Fibroblast of skin of right quadriceps (primary cell): Measurements from ENCODE around the gene GPER1.
"Not testable (repeated sequence)": the region's sequence is repeated elsewhere in the genome, so short reads cannot be mapped to it uniquely, and the experiment has no call there.

Source experiments
- DNase-seq: peaks from one replicate; pipeline ENCODE4 v3.0.0-alpha.2; 2013

GPER1 gene

GRCh38 chr7:1106063-1106792 is 18.3 kb downstream of the GPER1 start:
- DNase-seq, result no peak

GRCh38 chr7:1106793-1107421 is 19.0 kb downstream of the GPER1 start:
- no peak for DNase-seq

GRCh38 chr7:1108264-1108920 is 20.5 kb downstream of the GPER1 start:
- DNase-seq, result no peak

- no peak for DNase-seq
Observed at GRCh38 chr7:1109581-1110310, 21.8 kb downstream of the GPER1 start.

- DNase-seq, result no peak
Observed at GRCh38 chr7:1110358-1110757, 22.4 kb downstream of the GPER1 start.

DNA sequence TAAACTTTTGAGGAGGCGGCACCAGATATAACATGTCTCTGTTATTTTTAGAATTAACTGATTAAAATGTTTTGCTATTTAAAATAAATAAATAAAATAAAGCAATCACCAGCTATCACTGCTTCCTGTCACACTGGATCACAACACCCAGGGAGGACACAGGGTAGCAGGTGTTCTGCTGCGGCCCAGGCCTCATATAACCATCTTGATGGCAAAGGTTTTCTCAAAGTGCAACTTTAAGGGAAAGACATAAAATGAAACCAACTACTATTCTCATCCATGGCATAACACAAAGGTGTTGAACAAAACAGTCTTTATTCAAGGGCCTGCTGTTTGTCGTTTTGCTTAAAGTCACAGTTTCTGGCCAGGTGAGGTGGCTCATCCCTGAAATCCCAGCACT is 23.2 kb downstream of the GPER1 start:
- DNase-seq, result no peak

GRCh38 chr7:1112109-1112508 is 24.2 kb downstream of the GPER1 start:
- no peak for DNase-seq

DNA sequence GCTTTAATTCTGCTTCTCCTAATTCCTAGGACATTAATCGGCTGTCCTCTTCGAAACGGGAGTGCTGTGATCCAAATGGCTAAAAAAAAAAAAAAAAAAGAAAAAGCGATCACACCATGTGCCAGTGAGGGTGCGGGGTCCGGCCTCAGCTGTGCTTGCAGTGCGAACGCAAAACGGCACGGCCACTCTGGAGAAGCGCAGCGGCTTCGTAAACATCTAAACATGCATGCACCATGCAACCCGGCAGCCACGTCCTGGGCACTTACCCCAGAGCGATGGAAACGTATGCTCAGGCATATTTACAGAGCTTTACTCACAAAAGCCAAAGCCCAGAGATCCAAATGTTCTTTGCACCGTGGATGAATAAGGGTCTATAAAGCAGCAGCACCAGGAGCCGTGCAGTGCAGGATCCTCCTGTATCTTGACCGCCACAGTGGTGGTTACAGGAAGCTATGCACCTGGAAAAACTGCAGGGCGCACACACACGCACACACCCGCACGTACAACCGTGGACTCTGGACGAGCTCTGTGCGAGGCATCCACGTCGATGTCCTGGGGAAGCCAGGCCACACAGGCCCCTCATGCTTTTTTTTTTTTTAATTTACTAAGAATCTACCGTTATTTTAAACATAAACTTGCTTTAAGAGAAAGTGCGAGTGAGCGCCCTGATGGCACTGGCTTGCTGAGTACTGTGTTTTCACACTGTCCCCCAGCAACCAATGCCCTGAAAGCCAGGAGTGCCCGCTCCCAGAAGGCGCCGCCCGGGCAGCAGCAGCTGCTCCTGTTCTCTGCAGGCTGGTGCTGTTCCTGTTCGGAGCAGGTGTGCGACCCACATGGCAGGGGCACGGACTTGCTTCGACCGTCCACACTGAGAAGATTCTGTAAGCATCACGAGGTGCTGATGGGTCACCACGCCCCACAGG is 25.0 kb downstream of the GPER1 start:
- DNase-seq, result no peak

- DNase-seq, result no peak
Observed at GRCh38 chr7:1113548-1113885, 25.6 kb downstream of the GPER1 start.

DNA sequence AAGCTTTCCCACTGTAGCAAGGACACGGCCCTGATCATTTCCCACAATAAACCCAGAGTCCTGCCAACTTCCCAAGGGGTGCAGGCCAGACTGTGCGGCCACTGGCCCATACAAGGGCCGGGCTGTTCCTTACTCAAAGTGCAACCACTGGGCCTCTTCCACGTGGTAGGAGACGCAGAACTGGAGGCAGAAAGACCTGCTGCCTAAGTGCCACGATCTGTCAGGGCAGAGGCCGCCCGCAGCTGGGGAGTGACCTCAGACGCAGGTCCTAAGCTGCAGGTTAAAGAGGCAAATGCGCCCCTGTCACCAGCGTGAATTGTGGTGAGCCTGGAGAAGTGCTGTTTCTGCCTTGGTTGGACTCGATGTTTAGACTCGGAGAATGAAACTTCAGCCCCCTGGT is 26.2 kb downstream of the GPER1 start:
- no peak for DNase-seq

GRCh38 chr7:1114505-1114904 is 26.6 kb downstream of the GPER1 start:
- DNase-seq, result no peak

DNA sequence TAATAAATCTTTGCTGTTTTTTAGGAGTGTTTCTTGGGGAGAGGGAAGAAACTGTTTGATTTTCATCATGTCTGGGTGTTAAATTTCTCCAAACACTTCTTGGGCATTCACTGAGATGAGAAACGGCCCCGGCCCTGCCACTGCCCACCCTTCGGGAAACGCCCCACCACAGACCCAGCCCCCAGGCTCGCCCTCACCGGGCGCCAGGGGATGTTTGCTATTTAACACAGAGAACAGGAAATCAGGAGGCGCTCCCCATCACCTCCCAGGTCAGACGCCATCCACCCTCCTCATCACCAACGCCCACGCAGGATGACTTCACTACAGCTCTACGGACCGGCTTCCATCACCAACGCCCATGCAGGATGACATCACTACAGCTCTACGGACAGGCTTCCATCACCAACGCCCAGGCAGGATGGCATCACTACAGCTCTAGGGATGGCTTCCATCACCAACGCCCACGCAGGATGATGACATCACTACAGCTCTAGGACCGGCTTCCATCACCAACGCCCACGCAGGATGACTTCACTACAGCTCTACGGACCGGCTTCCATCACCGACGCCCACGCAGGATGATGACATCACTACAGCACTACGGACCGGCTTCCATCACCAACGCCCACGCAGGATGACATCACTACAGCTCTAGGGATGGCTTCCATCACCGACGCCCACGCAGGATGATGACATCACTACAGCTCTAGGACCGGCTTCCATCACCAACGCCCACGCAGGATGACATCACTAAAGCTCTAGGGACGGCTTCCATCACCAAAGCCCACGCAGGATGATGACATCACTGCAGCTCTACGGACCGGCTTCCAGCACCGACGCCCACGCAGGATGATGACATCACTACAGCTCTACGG is 27.5 kb downstream of the GPER1 start:
- not testable (repeated sequence) for DNase-seq

DNA sequence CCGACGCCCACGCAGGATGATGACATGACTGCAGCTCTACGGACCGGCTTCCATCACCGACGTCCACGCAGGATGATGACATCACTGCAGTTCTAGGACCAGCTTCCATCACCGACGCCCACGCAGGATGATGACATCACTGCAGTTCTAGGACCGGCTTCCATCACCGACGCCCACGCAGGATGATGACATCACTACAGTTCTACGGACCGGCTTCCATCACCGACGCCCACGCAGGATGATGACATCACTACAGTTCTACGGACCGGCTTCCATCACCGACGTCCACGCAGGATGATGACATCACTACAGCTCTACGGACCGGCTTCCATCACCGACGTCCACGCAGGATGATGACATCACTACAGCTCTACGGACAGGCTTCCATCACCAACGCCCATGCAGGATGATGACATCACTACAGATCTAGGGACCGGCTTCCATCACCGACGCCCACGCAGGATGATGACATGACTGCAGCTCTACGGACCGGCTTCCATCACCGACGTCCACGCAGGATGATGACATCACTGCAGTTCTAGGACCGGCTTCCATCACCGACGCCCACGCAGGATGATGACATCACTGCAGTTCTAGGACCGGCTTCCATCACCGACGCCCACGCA is 28.6 kb downstream of the GPER1 start:
- not testable (repeated sequence) for DNase-seq

DNA sequence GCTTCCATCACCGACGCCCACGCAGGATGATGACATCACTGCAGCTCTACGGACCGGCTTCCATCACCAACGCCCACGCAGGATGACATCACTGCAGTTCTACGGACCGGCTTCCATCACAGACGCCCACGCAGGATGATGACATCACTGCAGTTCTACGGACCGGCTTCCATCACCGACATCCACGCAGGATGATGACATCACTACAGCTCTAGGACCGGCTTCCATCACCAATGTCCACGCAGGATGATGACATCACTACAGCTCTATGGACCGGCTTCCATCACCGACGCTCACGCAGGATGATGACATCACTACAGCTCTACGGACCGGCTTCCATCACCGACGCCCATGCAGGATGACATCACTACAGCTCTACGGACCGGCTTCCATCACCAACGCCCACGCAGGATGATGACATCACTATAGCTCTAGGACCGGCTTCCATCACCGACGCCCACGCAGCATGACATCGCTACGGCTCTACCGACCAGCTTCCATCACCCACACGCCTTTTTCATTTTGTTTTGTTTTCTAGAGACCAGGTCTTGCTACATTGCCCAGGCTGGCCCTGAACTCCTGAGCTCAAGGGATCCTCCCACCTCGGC is 29.5 kb downstream of the GPER1 start:
- DNase-seq, result no peak

GRCh38 chr7:1119201-1119600 is 31.3 kb downstream of the GPER1 start:
- no peak for DNase-seq

GRCh38 chr7:1120791-1121190 is 32.9 kb downstream of the GPER1 start:
- no peak for DNase-seq

- DNase-seq, result no peak
Observed at GRCh38 chr7:1121476-1121875, 33.6 kb downstream of the GPER1 start.

- DNase-seq, result no peak
Observed at GRCh38 chr7:1121886-1122831, 34.2 kb downstream of the GPER1 start.

GRCh38 chr7:1122832-1123501 is 35.1 kb downstream of the GPER1 start:
- DNase-seq, result no peak
